ENCODE measurements around the gene PRMT2. TPM values are rescaled to one million over a fixed set of nuclear protein-coding genes. Genes with fewer than 3 reads are reported as not detected.
A peak's percentile ranks its signal among the peaks of the same experiment; 100 is the strongest.

The PRMT2 gene
- total and polyA plus RNA-seq, 3 experiments from 2014 or later, result 69.8 to 287 (median 71.6) TPM

DNA sequence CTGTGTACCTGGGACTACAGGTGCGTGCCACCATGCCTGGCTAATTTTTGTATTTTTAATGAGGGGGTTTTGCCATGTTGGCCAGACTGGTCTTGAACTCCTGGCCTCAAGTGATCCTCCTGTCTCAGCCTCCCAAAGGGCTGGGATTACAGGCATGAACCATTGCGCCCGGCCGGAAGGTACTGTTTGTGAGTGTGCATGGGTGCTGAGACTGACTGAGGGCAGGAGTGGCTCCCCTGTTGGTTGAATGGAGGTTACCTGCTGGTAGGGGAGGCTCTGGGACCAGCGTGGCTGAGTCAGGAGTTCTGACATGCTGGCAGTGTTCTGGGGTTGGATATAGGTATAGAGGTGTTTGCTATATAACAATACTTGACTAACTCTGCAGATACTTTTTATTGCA, 10.4 kb downstream of the PRMT2 start:
- POLR2A ChIA-PET, result interaction anchor here (0.6 kb wide), 1 partner anchor 257 kb away, joined by 3 read pairs; no protein-coding TSS in a partner anchor
- Histone ChIP-seq H3K27ac (ENCODE audit: low read depth, low read length) (no peak overlapping the region), H3K4me3 (ENCODE audit: low read length) (no peak overlapping the region), H3K27me3 (ENCODE audit: insufficient read depth, low read length, poor library complexity, severe bottlenecking) (no peaks in the 10 kb centered on the region), H3K4me1 (ENCODE audit: insufficient read depth, low read length) (peaks cover 6% of the 10 kb centered on the region), H3K9me3 (ENCODE audit: low read length) (no peaks in the 10 kb centered on the region), H3K36me3 (ENCODE audit: insufficient read depth, low read length) (peaks cover 67% of the 10 kb centered on the region)
- Mint-ChIP-seq H3K36me3 (peaks cover 23 to 94% (median 34%) of the 10 kb centered on the region in 3 donors), H3K4me3 (peak overlapping the region in 1 of 7 donors; percentile 19), H3K4me1 (peaks cover 33 to 62% (median 37%) of the 10 kb centered on the region in 3 donors), H3K27me3 (no peaks in the 10 kb centered on the region), H3K9me3 (no peaks in the 10 kb centered on the region), H3K27ac (peak overlapping the region in 4 of 8 donors; percentile 25 to 82 (median 50))
- no peak for DNase-seq
- CTCF ChIA-PET, result interaction anchor here (1.5 kb wide), 1 partner anchor 10 kb away, joined by 3 read pairs; the partner anchor contains the start of gene PRMT2

DNA sequence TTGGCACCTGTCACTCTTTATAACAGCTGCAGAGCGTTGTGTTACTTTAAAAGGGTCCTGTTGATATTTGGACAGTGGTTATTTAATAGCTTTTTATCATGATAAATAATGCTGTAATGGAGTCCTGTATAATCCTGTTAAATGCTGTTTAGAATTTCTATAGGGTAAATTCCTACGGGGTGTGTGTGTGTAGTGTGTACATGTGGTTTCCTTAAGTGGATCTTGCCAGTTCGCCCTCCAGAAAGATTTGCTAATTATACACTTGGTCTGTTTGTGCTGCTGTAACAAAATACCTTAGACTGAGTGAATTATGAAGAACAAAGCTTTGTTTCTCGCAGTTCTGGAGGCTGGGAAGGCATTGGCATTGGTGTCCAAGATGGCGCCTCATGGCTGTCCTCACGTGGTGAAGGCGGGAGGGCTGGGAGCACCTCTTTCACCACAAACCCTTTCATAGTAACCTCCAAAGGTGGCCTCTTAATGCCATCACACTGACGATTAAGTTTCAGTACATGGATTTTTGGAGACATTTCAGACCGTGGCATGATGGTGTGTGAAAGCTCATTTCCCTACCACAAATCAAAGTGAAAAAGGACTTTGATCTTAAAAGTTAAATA, 11.2 kb downstream of the PRMT2 start:
- ChIA-PET POLR2A (interaction anchor here (0.6 kb wide), 1 partner anchor 258 kb away, joined by 3 read pairs; no protein-coding TSS in a partner anchor), CTCF (no interaction called here)
- Histone ChIP-seq H3K27me3 (ENCODE audit: insufficient read depth, low read length, poor library complexity, severe bottlenecking) (no peaks in the 10 kb centered on the region), H3K27ac (ENCODE audit: low read depth, low read length) (no peak overlapping the region), H3K9me3 (ENCODE audit: low read length) (no peaks in the 10 kb centered on the region), H3K4me1 (ENCODE audit: insufficient read depth, low read length) (peaks cover 6% of the 10 kb centered on the region), H3K36me3 (ENCODE audit: insufficient read depth, low read length) (peaks cover 70% of the 10 kb centered on the region), H3K4me3 (ENCODE audit: low read length) (no peak overlapping the region)
- peaks cover 23 to 94% (median 31%) of the 10 kb centered on the region in 3 donors for H3K36me3 Mint-ChIP-seq
- no peak for DNase-seq
- peaks cover 26 to 60% (median 35%) of the 10 kb centered on the region in 3 donors for H3K4me1 Mint-ChIP-seq
- no peak overlapping the region for H3K4me3 Mint-ChIP-seq
- H3K27ac Mint-ChIP-seq, result peak overlapping the region in 6 of 8 donors; percentile 12 to 56 (median 40)
- H3K27me3 Mint-ChIP-seq, result no peaks in the 10 kb centered on the region
- H3K9me3 Mint-ChIP-seq, result no peaks in the 10 kb centered on the region

DNA sequence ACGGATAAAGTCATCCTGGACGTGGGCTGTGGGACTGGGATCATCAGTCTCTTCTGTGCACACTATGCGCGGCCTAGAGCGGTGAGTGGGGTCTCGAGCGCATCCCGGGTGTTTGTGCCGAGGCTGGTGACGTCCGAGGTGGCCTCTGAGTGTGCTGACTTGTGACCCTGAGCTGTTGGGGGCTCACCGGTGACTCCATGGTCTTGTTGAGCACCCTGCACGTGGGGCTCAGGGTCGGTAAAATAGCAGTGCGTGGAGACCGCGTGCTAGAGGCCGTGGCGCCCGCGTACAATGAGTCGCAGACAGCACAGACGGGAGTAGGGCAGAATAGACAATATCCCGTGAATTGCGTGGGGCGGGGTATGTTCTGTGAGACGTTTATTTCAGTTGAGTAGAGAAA, 13.1 kb downstream of the PRMT2 start:
- POLR2A ChIA-PET, result no interaction called here
- peaks cover 85% of the 10 kb centered on the region for H3K36me3 ChIP-seq (ENCODE audit: insufficient read depth, low read length)
- H3K27ac ChIP-seq (ENCODE audit: low read depth, low read length), result no peak overlapping the region
- Mint-ChIP-seq H3K36me3 (peaks cover 42 to 97% (median 45%) of the 10 kb centered on the region in 3 donors), H3K27me3 (no peaks in the 10 kb centered on the region), H3K4me1 (peaks cover 31 to 55% (median 38%) of the 10 kb centered on the region in 3 donors), H3K9me3 (peaks cover 0 to 1% (median 0%) of the 10 kb centered on the region in 5 donors), H3K4me3 (no peak overlapping the region), H3K27ac (peak overlapping the region in 4 of 8 donors; percentile 30 to 84 (median 58))
- H3K9me3 ChIP-seq (ENCODE audit: low read length), result no peaks in the 10 kb centered on the region
- H3K27me3 ChIP-seq (ENCODE audit: insufficient read depth, low read length, poor library complexity, severe bottlenecking), result no peaks in the 10 kb centered on the region
- H3K4me1 ChIP-seq (ENCODE audit: insufficient read depth, low read length), result peaks cover 6% of the 10 kb centered on the region
- no peak for DNase-seq
- no peak overlapping the region for H3K4me3 ChIP-seq (ENCODE audit: low read length)
- CTCF ChIA-PET, result no interaction called here

DNA sequence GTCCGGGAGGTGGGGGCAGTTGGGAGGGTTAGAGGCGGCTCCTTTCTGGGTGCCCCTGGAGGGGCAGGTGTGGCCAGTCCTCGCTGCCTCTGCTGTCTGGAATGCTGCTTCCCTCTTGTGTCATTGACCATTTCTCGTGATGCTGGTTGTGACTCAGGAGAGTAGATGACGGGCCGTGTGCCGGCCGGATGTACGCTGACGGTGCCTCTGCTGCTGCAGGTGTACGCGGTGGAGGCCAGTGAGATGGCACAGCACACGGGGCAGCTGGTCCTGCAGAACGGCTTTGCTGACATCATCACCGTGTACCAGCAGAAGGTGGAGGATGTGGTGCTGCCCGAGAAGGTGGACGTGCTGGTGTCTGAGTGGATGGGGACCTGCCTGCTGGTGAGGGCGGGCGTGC, 13.9 kb downstream of the PRMT2 start:
- H3K27me3 Mint-ChIP-seq, result no peaks in the 10 kb centered on the region
- H3K9me3 Mint-ChIP-seq, result peaks cover 0 to 10% (median 5%) of the 10 kb centered on the region in 5 donors
- H3K27me3 ChIP-seq (ENCODE audit: insufficient read depth, low read length, poor library complexity, severe bottlenecking), result no peaks in the 10 kb centered on the region
- POLR2A ChIA-PET, result no interaction called here
- no peak for DNase-seq
- H3K27ac ChIP-seq (ENCODE audit: low read depth, low read length), result no peak overlapping the region
- H3K9me3 ChIP-seq (ENCODE audit: low read length), result no peaks in the 10 kb centered on the region
- H3K4me3 Mint-ChIP-seq, result no peak overlapping the region
- H3K4me3 ChIP-seq (ENCODE audit: low read length), result no peak overlapping the region
- peaks cover 85% of the 10 kb centered on the region for H3K36me3 ChIP-seq (ENCODE audit: insufficient read depth, low read length)
- peaks cover 6% of the 10 kb centered on the region for H3K4me1 ChIP-seq (ENCODE audit: insufficient read depth, low read length)
- peak overlapping the region in 3 of 8 donors; percentile 7 to 69 (median 33) for H3K27ac Mint-ChIP-seq
- peaks cover 50 to 97% (median 54%) of the 10 kb centered on the region in 3 donors for H3K36me3 Mint-ChIP-seq
- peaks cover 31 to 55% (median 38%) of the 10 kb centered on the region in 3 donors for H3K4me1 Mint-ChIP-seq
- CTCF ChIA-PET, result no interaction called here

DNA sequence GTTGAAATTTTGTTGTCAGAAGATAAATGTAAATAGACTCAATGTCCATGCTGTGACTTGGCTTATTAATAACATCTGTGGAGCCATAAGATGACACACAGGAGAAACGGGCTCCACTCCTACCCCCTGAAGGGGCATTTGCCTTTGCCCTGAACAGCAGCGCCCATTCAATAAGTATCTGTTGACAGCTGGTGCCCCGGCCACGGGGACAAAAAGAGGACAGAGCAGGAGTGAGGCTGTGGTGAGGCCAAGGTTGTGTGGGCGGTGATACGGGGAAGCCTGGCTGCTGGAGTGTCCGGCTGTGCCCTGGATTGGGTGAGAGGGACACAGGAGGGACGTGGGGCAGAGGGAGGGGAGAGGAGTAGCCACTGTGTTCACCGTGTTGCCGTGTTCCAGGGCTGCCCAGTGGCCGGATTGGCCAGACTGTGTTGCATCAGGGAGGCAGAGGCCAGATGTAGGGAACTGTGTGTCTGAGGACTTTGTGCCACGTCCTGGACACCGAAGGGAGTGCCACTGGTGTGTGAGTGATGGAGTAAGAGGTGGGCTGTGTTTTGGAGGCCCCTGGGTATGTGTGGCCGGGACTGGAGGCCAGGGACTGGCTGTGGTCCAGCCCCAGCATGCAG, 15.1 kb downstream of the PRMT2 start:
- Histone ChIP-seq H3K4me1 (ENCODE audit: insufficient read depth, low read length) (peaks cover 6% of the 10 kb centered on the region), H3K36me3 (ENCODE audit: insufficient read depth, low read length) (peaks cover 86% of the 10 kb centered on the region), H3K9me3 (ENCODE audit: low read length) (no peaks in the 10 kb centered on the region), H3K4me3 (ENCODE audit: low read length) (no peak overlapping the region), H3K27ac (ENCODE audit: low read depth, low read length) (no peak overlapping the region), H3K27me3 (ENCODE audit: insufficient read depth, low read length, poor library complexity, severe bottlenecking) (no peaks in the 10 kb centered on the region)
- DNase-seq, result no peak
- Mint-ChIP-seq H3K27ac (peak overlapping the region in 4 of 8 donors; percentile 69 to 80 (median 72)), H3K4me1 (peaks cover 31 to 51% (median 36%) of the 10 kb centered on the region in 3 donors), H3K4me3 (no peak overlapping the region), H3K9me3 (peaks cover 0 to 20% (median 17%) of the 10 kb centered on the region in 5 donors), H3K27me3 (no peaks in the 10 kb centered on the region), H3K36me3 (peaks cover 59 to 98% (median 59%) of the 10 kb centered on the region in 3 donors)
- ChIA-PET POLR2A (no interaction called here), CTCF (no interaction called here)

DNA sequence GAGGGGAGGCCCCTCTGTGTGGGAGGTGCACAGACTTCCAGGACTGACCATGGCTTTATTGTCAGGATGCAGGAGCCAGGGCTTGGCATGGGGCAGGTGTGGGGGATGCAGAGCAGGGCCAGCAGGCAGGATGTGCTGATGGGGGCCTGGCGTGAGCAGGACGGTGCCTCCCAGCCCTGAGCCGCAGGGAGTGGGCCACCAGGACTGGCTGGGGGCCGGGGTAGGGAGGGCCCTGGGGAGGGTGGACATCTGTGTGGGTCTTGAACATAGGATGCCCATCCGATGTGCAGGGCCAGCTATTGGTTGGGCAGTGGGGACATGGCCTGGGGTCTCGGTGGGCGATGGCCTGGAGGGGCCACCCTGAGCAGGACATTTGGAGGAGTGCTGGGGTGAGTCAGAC, 15.6 kb downstream of the PRMT2 start:
- H3K36me3 ChIP-seq (ENCODE audit: insufficient read depth, low read length), result peaks cover 81% of the 10 kb centered on the region
- Mint-ChIP-seq H3K9me3 (peaks cover 4 to 22% (median 21%) of the 10 kb centered on the region in 5 donors), H3K27ac (peak overlapping the region in 4 of 8 donors; percentile 11 to 74 (median 46)), H3K4me1 (peaks cover 28 to 46% (median 33%) of the 10 kb centered on the region in 3 donors), H3K27me3 (no peaks in the 10 kb centered on the region), H3K4me3 (no peak overlapping the region), H3K36me3 (peaks cover 61 to 98% (median 62%) of the 10 kb centered on the region in 3 donors)
- peaks cover under 1% of the 10 kb centered on the region for H3K9me3 ChIP-seq (ENCODE audit: low read length)
- no peak overlapping the region for H3K4me3 ChIP-seq (ENCODE audit: low read length)
- ChIA-PET CTCF (no interaction called here), POLR2A (no interaction called here)
- H3K27ac ChIP-seq (ENCODE audit: low read depth, low read length), result no peak overlapping the region
- no peak for DNase-seq
- peaks cover 6% of the 10 kb centered on the region for H3K4me1 ChIP-seq (ENCODE audit: insufficient read depth, low read length)
- H3K27me3 ChIP-seq (ENCODE audit: insufficient read depth, low read length, poor library complexity, severe bottlenecking), result no peaks in the 10 kb centered on the region

DNA sequence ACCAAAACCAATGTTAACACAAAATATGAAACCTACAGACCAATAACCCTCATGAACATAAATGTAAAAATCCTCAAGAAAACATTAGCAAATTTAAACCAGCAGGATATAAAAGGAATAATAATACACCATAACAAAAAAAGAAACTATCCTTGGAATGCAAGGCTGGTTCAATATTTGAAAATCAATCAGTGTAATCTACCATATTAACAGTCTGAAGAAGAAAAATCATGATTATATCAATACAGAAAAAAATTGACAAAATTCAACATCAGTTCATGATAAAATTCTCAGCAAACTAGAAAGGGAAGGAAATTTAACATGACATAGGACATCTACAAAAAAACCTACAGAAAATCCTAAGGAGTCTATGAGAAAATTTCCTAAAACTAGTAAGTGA, 19.8 kb downstream of the PRMT2 start:
- H3K36me3 ChIP-seq (ENCODE audit: insufficient read depth, low read length), result peaks cover 58% of the 10 kb centered on the region
- peak overlapping the region in 2 of 8 donors; percentile 37 to 42 for H3K27ac Mint-ChIP-seq
- DNase-seq, result no peak
- H3K4me1 Mint-ChIP-seq, result peaks cover 25 to 33% (median 32%) of the 10 kb centered on the region in 3 donors
- ChIA-PET CTCF (no interaction called here), POLR2A (interaction anchor here (1.0 kb wide), 1 partner anchor 12 kb away, joined by 4 read pairs; no protein-coding TSS in a partner anchor)
- no peak overlapping the region for H3K4me3 ChIP-seq (ENCODE audit: low read length)
- H3K36me3 Mint-ChIP-seq, result peaks cover 52 to 94% (median 70%) of the 10 kb centered on the region in 3 donors
- no peak overlapping the region for H3K4me3 Mint-ChIP-seq
- no peaks in the 10 kb centered on the region for H3K4me1 ChIP-seq (ENCODE audit: insufficient read depth, low read length)
- H3K9me3 Mint-ChIP-seq, result peaks cover 5 to 23% (median 22%) of the 10 kb centered on the region in 5 donors
- peaks cover 5% of the 10 kb centered on the region for H3K9me3 ChIP-seq (ENCODE audit: low read length)
- no peaks in the 10 kb centered on the region for H3K27me3 Mint-ChIP-seq
- no peaks in the 10 kb centered on the region for H3K27me3 ChIP-seq (ENCODE audit: insufficient read depth, low read length, poor library complexity, severe bottlenecking)
- no peak overlapping the region for H3K27ac ChIP-seq (ENCODE audit: low read depth, low read length)

DNA sequence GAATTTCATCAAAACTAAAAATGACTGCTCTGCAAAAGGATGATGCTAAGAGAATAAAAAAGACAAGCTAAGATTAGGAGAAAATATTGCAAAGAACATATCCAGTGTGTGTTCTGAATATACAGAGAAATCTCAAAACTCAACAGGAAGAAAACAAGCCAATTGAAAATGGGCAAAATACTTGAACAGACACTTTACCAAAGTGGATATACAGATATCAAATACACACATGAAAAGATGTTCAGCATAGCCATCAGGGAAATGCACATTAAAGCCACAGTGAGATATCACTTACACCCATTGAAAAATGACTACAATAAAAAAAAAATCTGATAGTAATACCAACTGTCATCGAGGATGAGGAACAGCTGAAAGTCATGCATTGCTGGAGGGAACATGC, 21.3 kb downstream of the PRMT2 start:
- no peak overlapping the region for H3K4me3 Mint-ChIP-seq
- Histone ChIP-seq H3K27ac (ENCODE audit: low read depth, low read length) (no peak overlapping the region), H3K9me3 (ENCODE audit: low read length) (peaks cover 5% of the 10 kb centered on the region), H3K4me3 (ENCODE audit: low read length) (no peak overlapping the region), H3K27me3 (ENCODE audit: insufficient read depth, low read length, poor library complexity, severe bottlenecking) (no peaks in the 10 kb centered on the region), H3K4me1 (ENCODE audit: insufficient read depth, low read length) (peaks cover 7% of the 10 kb centered on the region), H3K36me3 (ENCODE audit: insufficient read depth, low read length) (peaks cover 44% of the 10 kb centered on the region)
- no peak for DNase-seq
- ChIA-PET POLR2A (no interaction called here), CTCF (no interaction called here)
- H3K27me3 Mint-ChIP-seq, result no peaks in the 10 kb centered on the region
- peaks cover 5 to 23% (median 22%) of the 10 kb centered on the region in 5 donors for H3K9me3 Mint-ChIP-seq
- peak overlapping the region in 3 of 8 donors; percentile 21 to 36 (median 23) for H3K27ac Mint-ChIP-seq
- H3K36me3 Mint-ChIP-seq, result peaks cover 50 to 86% (median 68%) of the 10 kb centered on the region in 3 donors
- H3K4me1 Mint-ChIP-seq, result peaks cover 28 to 39% (median 30%) of the 10 kb centered on the region in 3 donors
